BE2C (cell line): ENCODE data around the gene PDE6G.

ENCODE experiments used
- DNase-seq: peaks from one replicate; pipeline ENCODE4 v3.0.0-alpha.2; 2020
- H3K27me3 ChIP-seq: fragments of 250-450 bp; sonication (Bioruptor Pico); 2 replicates; pipeline ENCODE4 v1.5.1; 2020; ENCODE audit warnings: mild to moderate bottlenecking
- H3K36me3 ChIP-seq: fragments of 250-450 bp; sonication (Bioruptor Pico); 2 replicates; pipeline ENCODE4 v1.5.1; 2020; ENCODE audit warnings: mild to moderate bottlenecking
- H3K4me1 ChIP-seq: fragments of 250-450 bp; sonication (Bioruptor Pico); 2 replicates; pipeline ENCODE4 v1.5.1; 2020
- H3K4me3 ChIP-seq: 2 replicates; pipeline ENCODE4 v1.5.1; 2011; ENCODE audit warnings: low read depth, low read length
- H3K9me3 ChIP-seq: fragments of 250-450 bp; sonication (Bioruptor Pico); 2 replicates; pipeline ENCODE4 v1.5.1; 2020
- TF ChIP-seq, protein P1 (sequence below): IDR thresholded peaks from 2 replicates; pipeline ENCODE4 v1.5.1; 2012; ENCODE audit warnings: mild to moderate bottlenecking, low read depth, low read length

PDE6G gene

DNA sequence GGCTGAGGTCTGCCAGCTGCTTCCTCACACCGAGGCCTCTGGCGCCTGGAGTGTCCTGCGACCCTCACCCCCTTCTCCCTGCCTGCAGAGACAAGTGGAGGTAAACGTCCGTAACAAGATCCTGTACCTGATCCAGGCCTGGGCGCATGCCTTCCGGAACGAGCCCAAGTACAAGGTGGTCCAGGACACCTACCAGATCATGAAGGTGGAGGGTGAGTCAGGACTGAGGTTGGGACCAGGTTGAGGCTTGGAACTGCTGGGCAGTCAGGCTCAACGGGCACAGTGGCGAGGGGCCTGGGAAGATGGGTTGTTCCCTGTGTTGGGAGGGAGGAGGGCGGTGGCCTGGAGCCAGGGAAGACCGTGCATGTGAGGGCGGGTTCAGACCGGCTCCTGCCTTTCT, 32.3 kb upstream of the PDE6G start:
- Histone ChIP-seq H3K9me3 (no peaks in the 10 kb centered on the region), H3K4me1 (no peaks in the 10 kb centered on the region), H3K4me3 (no peak overlapping the region), H3K36me3 (peaks cover 74% of the 10 kb centered on the region), H3K27me3 (no peaks in the 10 kb centered on the region)
- no peak for DNase-seq
- TF ChIP-seq, protein P1, sequence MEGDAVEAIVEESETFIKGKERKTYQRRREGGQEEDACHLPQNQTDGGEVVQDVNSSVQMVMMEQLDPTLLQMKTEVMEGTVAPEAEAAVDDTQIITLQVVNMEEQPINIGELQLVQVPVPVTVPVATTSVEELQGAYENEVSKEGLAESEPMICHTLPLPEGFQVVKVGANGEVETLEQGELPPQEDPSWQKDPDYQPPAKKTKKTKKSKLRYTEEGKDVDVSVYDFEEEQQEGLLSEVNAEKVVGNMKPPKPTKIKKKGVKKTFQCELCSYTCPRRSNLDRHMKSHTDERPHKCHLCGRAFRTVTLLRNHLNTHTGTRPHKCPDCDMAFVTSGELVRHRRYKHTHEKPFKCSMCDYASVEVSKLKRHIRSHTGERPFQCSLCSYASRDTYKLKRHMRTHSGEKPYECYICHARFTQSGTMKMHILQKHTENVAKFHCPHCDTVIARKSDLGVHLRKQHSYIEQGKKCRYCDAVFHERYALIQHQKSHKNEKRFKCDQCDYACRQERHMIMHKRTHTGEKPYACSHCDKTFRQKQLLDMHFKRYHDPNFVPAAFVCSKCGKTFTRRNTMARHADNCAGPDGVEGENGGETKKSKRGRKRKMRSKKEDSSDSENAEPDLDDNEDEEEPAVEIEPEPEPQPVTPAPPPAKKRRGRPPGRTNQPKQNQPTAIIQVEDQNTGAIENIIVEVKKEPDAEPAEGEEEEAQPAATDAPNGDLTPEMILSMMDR = no peak

DNA sequence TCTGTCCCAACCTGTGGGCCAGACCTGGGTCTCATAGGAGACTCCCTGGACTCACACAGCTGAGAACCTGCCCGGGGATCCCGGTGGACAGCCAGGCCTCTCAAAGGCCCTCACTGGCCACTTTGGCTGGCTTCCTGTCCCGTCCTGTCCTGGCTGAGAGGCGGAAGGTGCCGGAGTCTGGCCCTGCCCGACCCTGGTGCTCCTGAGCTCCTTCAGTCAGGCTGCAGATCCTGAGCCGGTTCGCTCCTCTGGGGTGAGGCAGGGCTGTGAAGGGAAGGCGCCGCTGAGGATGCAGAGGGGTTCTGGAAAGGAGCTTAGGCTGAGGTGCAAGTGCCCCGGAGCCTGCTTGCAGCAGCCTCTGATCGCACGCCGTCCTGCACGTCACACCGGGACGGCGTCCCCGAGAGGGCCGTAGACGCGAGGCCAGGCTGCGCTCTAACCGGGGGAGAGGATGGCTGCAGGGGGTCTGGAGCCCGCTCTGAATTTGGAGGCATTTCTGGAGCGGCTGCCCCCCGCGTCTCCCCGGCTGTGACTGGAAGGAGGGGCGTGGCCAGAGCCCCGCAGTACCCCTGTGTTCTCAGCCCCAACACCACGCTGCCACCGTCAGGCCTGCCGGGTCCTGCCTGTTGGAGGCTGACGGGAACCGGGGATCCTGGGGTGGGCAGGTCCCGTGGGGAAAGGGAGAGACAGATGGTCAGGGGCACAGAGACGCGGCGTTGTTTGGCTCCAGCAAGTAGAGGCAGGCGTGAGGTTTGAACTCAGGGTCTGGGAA, 31.6 kb upstream of the PDE6G start:
- peaks cover 67% of the 10 kb centered on the region for H3K36me3 ChIP-seq
- no peak overlapping the region for H3K4me3 ChIP-seq
- H3K9me3 ChIP-seq = no peaks in the 10 kb centered on the region
- TF ChIP-seq, protein P1 = no peak
- no peaks in the 10 kb centered on the region for H3K4me1 ChIP-seq
- H3K27me3 ChIP-seq = no peaks in the 10 kb centered on the region
- DNase-seq = no peak

DNA sequence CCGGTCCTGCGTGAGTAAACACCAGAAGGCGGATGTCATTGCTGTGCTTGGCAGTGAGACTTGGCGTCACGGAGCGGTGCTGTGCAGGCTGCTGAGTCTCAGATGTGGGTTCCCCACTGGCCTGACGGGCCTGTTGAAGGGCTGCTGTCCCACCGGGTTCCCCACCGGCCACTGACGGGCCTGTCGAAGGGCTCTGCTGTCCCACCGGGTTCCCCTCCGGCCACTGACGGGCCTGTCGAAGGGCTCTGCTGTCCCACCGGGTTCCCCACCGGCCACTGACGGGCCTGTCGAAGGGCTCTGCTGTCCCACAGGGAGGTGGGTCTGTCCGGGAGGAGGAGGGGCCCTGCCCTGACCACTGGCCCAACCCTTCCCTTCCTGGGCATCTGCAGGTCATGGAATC, 30.3 kb upstream of the PDE6G start:
- H3K9me3 ChIP-seq = no peaks in the 10 kb centered on the region
- no peaks in the 10 kb centered on the region for H3K4me1 ChIP-seq
- no peak overlapping the region for H3K4me3 ChIP-seq
- no peak for DNase-seq
- TF ChIP-seq, protein P1 = no peak
- peaks cover 57% of the 10 kb centered on the region for H3K36me3 ChIP-seq
- H3K27me3 ChIP-seq = no peaks in the 10 kb centered on the region

DNA sequence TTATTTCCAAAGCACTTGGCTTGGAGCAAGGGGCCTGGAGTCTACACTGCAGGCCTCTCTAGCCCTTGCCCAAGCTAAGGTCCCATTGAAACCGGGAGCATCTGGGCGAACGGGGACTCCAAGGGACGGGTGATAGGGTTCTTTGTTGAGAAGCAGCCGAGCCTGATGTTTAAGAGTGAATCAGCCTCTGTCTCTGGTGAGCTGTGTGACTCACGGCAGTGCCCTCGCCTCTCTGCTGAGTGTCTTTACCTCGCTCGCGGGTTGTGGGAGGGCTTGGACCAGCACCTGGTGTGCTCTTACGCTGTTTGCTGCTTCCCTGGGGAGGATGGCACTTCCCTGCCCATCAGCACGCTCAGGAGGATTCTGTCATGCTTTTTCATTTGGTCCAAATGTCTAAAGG, 28.8 kb upstream of the PDE6G start:
- Histone ChIP-seq H3K36me3 (peaks cover 42% of the 10 kb centered on the region), H3K4me3 (peak overlapping the region; percentile 92), H3K4me1 (no peaks in the 10 kb centered on the region), H3K9me3 (no peaks in the 10 kb centered on the region), H3K27me3 (no peaks in the 10 kb centered on the region)
- DNase-seq = no peak
- TF ChIP-seq, protein P1 = no peak

DNA sequence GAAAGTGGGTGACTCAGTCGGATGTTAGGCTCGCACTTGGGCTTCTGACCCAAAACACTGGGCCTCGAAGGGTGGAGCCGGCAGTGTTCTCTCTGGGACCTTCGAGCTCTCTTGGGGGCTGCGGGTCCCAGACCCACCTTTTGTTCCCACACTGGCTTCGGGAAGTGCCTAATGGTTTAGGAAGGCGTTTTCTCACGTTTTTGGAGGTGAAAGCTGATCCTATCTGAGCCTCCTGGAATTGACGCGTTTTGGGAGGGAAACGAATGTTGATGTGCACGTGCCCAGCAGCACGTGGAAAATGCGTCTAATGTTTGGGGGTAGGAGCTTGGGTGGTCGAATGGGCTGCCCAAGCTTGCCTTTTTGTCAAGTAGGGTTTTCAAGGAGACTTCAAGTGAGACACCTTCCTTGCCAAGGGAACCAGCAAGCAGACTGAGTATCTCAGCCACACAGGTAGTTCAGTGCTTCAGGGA, 28.1 kb upstream of the PDE6G start:
- peaks cover 38% of the 10 kb centered on the region for H3K36me3 ChIP-seq
- H3K4me1 ChIP-seq = no peaks in the 10 kb centered on the region
- TF ChIP-seq, protein P1 = no peak

More for the DNA sequence above, 28.1 kb upstream of the PDE6G start:
- DNase-seq = no peak
- no peaks in the 10 kb centered on the region for H3K9me3 ChIP-seq
- no peaks in the 10 kb centered on the region for H3K27me3 ChIP-seq
- peak overlapping the region; percentile 92 for H3K4me3 ChIP-seq
